Right atrium auricular region (tissue), 2 donors: Measurements from ENCODE around the gene SYT15. TPM values are rescaled to one million over a fixed set of nuclear protein-coding genes. Genes with fewer than 3 reads are reported as not detected.
"Not testable (repeated sequence)": the region's sequence is repeated elsewhere in the genome, so short reads cannot be mapped to it uniquely, and the experiment has no call there.

Experiments
- DNase-seq: peaks from one replicate; pipeline ENCODE4 v3.0.0-alpha.2; 2019; ENCODE audit warnings: low spot score
- H3K27ac ChIP-seq, 2 donors: fragments of 200-600 bp; sonication (generic); 1 replicate in 1 of 2; 2 replicates in 1 of 2; pipeline ENCODE4 v1.5.1; 2016 to 2019
- H3K27me3 ChIP-seq, 2 donors: fragments of 200-600 bp; sonication (generic); one replicate each; pipeline versions ENCODE4 v1.5.1 to v1.6.0; 2017 to 2019
- H3K36me3 ChIP-seq: fragments of 200-600 bp; sonication (generic); one replicate; pipeline ENCODE4 v1.5.1; 2016
- H3K4me1 ChIP-seq, 2 donors: fragments of 200-600 bp; sonication (generic); one replicate each; pipeline versions ENCODE4 v1.5.1 to v1.6.0; 2017 to 2019
- H3K4me3 ChIP-seq, 2 donors: fragments of 200-600 bp; sonication (generic); 1 replicate in 1 of 2; 2 replicates in 1 of 2; pipeline ENCODE4 v1.5.1; 2017 to 2019; ENCODE audit warnings: mild to moderate bottlenecking in 1 of 2, moderate library complexity in 1 of 2
- H3K9me3 ChIP-seq, 2 donors: fragments of 200-600 bp; sonication (generic); one replicate each; pipeline ENCODE4 v1.5.1; 2019
- CTCF ChIP-seq, 2 donors: fragments of 200-600 bp; sonication (generic); IDR thresholded peaks; one replicate each; pipeline ENCODE4 v1.5.1; 2019; ENCODE audit warnings: antibody characterized with exemption in 2 of 2
- total RNA-seq, 2 donors: library from RNA; depleted of rRNA; stranded (reverse); fragments of >200 nt; gene quantifications; one replicate each; pipeline ENCODE4 v1.1.0, GENCODE V29; 2016

Gene SYT15
- 1 to 10 TPM; 1.5 to 2.7 TPM for total RNA-seq

GRCh38 chr10:46578474-46579178 is at the start of gene SYT15:
TSS of gene SYT15 (plus strand) at chr10:46579128. CDS start at chr10:46579169, 41 bp downstream.
- not testable (repeated sequence) for H3K4me1 ChIP-seq, H3K27me3 ChIP-seq, DNase-seq, H3K36me3 ChIP-seq, H3K9me3 ChIP-seq, H3K27ac ChIP-seq
- peak within 1 kb of the TSS in 1 of 2 donors; percentile 31 for H3K4me3 ChIP-seq

- H3K9me3 ChIP-seq, H3K36me3 ChIP-seq, H3K27ac ChIP-seq, DNase-seq, H3K27me3 ChIP-seq, H3K4me1 ChIP-seq, H3K4me3 ChIP-seq: not testable (repeated sequence)
These were observed 49.2 kb upstream of the SYT15 start for GRCh38 chr10:46529742-46530141.

DNA sequence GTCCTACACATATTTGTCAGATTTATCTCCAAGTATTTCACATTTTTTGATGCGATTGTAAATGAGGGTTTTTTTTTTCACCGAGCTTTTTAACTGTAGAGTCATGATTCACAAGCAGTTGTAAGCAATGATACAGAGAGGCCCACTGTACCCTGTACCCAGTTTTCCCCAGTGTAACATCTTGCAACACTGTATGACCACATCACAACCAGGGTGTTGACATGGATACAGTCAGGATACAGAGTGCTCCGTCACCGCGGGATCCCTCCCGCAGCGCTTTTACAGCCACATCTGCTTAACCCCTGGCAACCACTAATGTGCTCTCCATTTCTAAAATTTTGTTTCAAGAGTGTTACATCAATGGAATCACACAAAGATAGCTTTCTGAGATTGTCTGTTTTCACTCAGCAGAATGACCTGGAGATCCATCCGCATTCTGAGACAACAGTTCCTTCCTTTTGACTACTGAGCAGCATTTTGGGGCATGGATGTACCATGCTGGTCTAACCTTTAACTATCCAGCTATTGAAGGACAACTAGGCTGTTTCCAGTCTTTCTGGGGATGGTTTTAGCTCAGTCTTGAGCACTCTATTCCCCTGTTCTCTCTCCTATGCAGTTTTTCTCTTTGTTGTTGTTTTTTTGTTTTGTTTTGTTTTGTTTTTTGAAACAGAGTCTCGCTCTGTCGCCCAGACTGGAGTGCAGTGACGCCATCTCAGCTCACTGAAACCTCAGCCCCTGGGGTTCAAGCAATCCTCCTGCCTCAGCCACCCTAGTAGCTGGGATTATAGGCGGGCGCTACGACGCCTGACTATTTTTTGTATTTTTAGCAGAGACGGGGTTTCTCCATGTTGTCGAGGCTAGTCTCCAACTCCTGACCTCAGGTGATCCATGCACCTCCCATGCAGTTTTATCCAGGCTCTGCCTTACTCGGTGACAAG is 48.4 kb upstream of the SYT15 start:
- no peaks in the 10 kb centered on the region for H3K36me3 ChIP-seq
- no peak for TF ChIP-seq CTCF (IDR thresholded peaks at IDR 0.05)
- no peaks in the 10 kb centered on the region for H3K4me1 ChIP-seq
- H3K27me3 ChIP-seq = no peaks in the 10 kb centered on the region
- H3K4me3 ChIP-seq = no peak overlapping the region
- DNase-seq = no peak
- H3K9me3 ChIP-seq = no peaks in the 10 kb centered on the region
- H3K27ac ChIP-seq = no peak overlapping the region

DNA sequence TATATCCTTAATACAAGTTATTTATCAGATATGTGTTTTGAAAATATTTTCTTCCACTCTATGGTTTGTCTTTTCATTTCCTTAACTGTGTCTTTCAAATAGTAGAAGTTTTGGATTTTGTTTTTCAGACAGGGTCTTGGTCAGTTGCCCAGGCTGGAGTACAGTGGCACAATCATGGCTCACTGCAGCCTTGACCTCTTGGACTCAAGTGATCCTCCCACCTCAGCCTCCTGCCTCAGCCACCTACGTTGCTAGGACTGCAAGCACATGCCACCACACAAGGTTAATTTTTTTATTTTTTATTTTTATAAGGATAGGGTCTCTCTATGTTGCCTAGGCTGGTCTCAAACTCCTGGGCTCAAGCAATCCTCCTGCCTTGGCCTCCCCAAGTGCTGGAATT is 46.7 kb upstream of the SYT15 start:
- H3K4me1 ChIP-seq, H3K27ac ChIP-seq, DNase-seq, H3K36me3 ChIP-seq, H3K4me3 ChIP-seq, H3K9me3 ChIP-seq, H3K27me3 ChIP-seq: not testable (repeated sequence)

DNA sequence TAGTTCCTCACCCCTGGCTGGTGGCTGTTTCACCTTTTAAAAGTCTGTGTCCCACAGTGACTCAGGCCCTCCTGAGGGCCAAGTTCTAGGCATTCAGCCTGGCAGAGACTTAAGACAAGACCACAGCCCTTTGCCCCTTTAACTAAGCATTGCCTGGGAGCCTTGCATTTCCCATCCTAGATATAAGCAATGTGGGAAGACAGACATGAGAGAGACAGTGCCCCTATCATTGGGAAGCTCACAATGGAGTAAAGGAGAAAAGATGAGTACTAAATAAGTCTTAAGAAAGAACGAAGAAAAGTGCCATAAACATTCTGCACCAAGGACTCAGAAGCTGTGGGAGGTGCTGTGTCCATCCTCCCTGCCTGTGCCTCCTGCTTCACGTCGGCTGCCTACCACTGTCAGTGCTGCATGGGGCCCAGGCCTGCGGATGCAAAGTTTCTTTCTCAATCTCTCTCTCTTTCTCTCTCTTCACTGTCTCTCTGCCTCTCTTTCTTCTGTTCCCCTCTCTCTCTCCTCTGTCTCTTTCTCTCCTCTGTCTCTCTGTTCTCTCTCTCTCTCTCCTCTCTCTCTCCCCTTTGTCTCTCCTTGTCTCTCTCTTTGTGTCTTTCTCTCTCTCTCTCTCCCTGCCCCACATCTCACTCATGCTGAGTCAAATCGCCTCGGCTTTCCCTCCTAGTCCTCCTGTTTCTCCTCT is 44.0 kb upstream of the SYT15 start:
- H3K36me3 ChIP-seq = no peaks in the 10 kb centered on the region
- H3K9me3 ChIP-seq = no peaks in the 10 kb centered on the region
- no peak for TF ChIP-seq CTCF (IDR thresholded peaks at IDR 0.05)
- no peaks in the 10 kb centered on the region for H3K4me1 ChIP-seq
- no peaks in the 10 kb centered on the region for H3K27me3 ChIP-seq
- DNase-seq = no peak
- no peak overlapping the region for H3K27ac ChIP-seq
- no peak overlapping the region for H3K4me3 ChIP-seq

DNA sequence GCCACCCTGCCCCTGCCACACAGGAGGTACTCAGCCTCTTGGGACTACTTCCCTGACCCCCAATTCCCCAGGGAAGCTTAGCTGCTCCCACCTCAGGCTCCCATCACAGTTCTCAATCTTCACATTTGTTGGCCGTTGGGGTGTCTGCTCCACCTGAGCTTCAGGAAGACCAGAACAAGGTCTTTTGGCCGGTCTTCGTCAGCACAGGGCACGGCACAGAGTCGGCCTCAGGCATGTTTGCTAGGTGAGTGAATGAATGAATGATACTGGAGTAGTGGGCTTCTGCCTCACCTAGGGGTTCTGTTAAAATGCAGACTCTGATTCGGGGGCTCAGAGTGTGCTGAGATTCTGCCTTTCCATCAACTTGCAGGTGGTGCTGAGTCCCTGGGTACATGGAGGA is 42.8 kb upstream of the SYT15 start:
- Histone ChIP-seq H3K9me3 (no peaks in the 10 kb centered on the region), H3K27ac (no peak overlapping the region), H3K36me3 (no peaks in the 10 kb centered on the region), H3K4me1 (peaks cover 0 to 5% of the 10 kb centered on the region in 2 donors), H3K4me3 (no peak overlapping the region), H3K27me3 (no peaks in the 10 kb centered on the region)
- TF ChIP-seq CTCF (IDR thresholded peaks at IDR 0.05) = no peak
- no peak for DNase-seq

- Histone ChIP-seq H3K27ac (no peak overlapping the region), H3K36me3 (no peaks in the 10 kb centered on the region), H3K27me3 (no peaks in the 10 kb centered on the region), H3K4me1 (peaks cover 0 to 10% of the 10 kb centered on the region in 2 donors), H3K4me3 (no peak overlapping the region), H3K9me3 (no peaks in the 10 kb centered on the region)
- DNase-seq = no peak
- no peak for TF ChIP-seq CTCF (IDR thresholded peaks at IDR 0.05)
These were observed 42.1 kb upstream of the SYT15 start for GRCh38 chr10:46536781-46537180.
